IMR-90 (cell line): ENCODE data around the gene PRKCH. TPM values are rescaled to one million over a fixed set of nuclear protein-coding genes. Genes with fewer than 3 reads are reported as not detected.

ENCODE experiments used
- ATAC-seq: fragments of 200-7000 bp; cut with Tn5 transposase; 2 replicates; pipeline ENCODE4 v1.9.1; 2020; ENCODE audit warnings: low read depth, mild to moderate bottlenecking, moderate library complexity
- BruUV-seq: library from RNA; stranded (reverse); fragments of 400-500 nt; replicated peaks from 2 replicates; lab custom pipeline; 2021; lab: Mats Ljungman, UMichigan
- CTCF ChIA-PET: fragments of 300-600 bp; formaldehyde crosslinking; extraction: SDS; loops from one replicate; lab custom pipeline; 2021; ENCODE audit warnings: antibody characterized with exemption; lab: Yijun Ruan, JAX
- POLR2A ChIA-PET: fragments of 300-600 bp; sonication (Branson Sonifier 250); formaldehyde crosslinking; loops from one replicate; lab custom pipeline; 2022; ENCODE audit warnings: antibody characterized with exemption; ENCODE audit not compliant: unreplicated experiment; lab: Charles Lee
- DNase-seq: peaks from one replicate; pipeline ENCODE4 v3.0.0; 2013
- H2AFZ ChIP-seq: replicated peaks from 2 replicates; pipeline ENCODE3; 2013; ENCODE audit warnings: low read length, mild to moderate bottlenecking; ENCODE audit not compliant: poor library complexity
- H2AK5ac ChIP-seq: 2 replicates; pipeline ENCODE4 v1.6.1; 2013; ENCODE audit warnings: low read depth, low read length, inconsistent platforms
- H2AK9ac ChIP-seq: replicated peaks from 2 replicates; pipeline ENCODE3; 2013; ENCODE audit warnings: mild to moderate bottlenecking, low read depth, low read length, moderate library complexity; ENCODE audit not compliant: poor library complexity
- H2BK120ac ChIP-seq: 2 replicates; pipeline ENCODE4 v1.6.1; 2013; ENCODE audit warnings: low read depth, low read length, inconsistent platforms
- H2BK15ac ChIP-seq: 3 replicates; pipeline ENCODE4 v1.6.1; 2013; ENCODE audit warnings: low read depth, low read length, inconsistent platforms
- H2BK20ac ChIP-seq: 2 replicates; pipeline ENCODE4 v1.6.1; 2013; ENCODE audit warnings: low read depth, mild to moderate bottlenecking, inconsistent platforms, low read length, moderate library complexity
- H2BK5ac ChIP-seq: 2 replicates; pipeline ENCODE4 v1.6.1; 2013; ENCODE audit warnings: mild to moderate bottlenecking, low read depth, low read length, inconsistent platforms; ENCODE audit not compliant: poor library complexity, severe bottlenecking
- H3K14ac ChIP-seq: replicated peaks from 2 replicates; pipeline ENCODE4 v1.6.1; 2013; ENCODE audit warnings: low read depth, low read length, inconsistent platforms
- H3K18ac ChIP-seq: 2 replicates; pipeline ENCODE4 v1.6.1; 2013; ENCODE audit warnings: low read depth, low read length, control low read depth
- H3K23ac ChIP-seq: 2 replicates; pipeline ENCODE4 v1.6.1; 2013; ENCODE audit warnings: low read depth, low read length, inconsistent platforms
- H3K27ac ChIP-seq: 2 replicates; pipeline ENCODE4 v1.5.1; 2013; ENCODE audit warnings: mild to moderate bottlenecking, control low read depth, low read length; ENCODE audit not compliant: insufficient read depth
- H3K27me3 ChIP-seq: 2 replicates; pipeline ENCODE4 v1.6.1; 2013; ENCODE audit warnings: low read length; ENCODE audit not compliant: control insufficient read depth, insufficient read depth
- H3K36me3 ChIP-seq: 2 replicates; pipeline ENCODE4 v1.6.1; 2013; ENCODE audit warnings: low read length, mixed read lengths; ENCODE audit not compliant: control insufficient read depth, insufficient read depth
- H3K4ac ChIP-seq: 2 replicates; pipeline ENCODE4 v1.6.1; 2013; ENCODE audit warnings: low read depth, low read length, inconsistent platforms
- H3K4me1 ChIP-seq: 2 replicates; pipeline ENCODE4 v1.6.1; 2013; ENCODE audit warnings: low read length, mixed read lengths; ENCODE audit not compliant: control insufficient read depth, insufficient read depth
- H3K4me2 ChIP-seq: 2 replicates; pipeline ENCODE4 v1.6.1; 2013; ENCODE audit warnings: low read depth, mild to moderate bottlenecking, control low read depth, low read length, moderate library complexity
- H3K4me3 ChIP-seq: 2 replicates; pipeline ENCODE4 v1.5.1; 2013; ENCODE audit warnings: low read depth, mild to moderate bottlenecking, control low read depth, low read length, moderate library complexity; ENCODE audit not compliant: insufficient read depth
- H3K56ac ChIP-seq: 2 replicates; pipeline ENCODE4 v1.6.1; 2013; ENCODE audit warnings: low read length, inconsistent platforms; ENCODE audit not compliant: insufficient read depth; ENCODE audit errors: extremely low read depth
- H3K79me1 ChIP-seq, 2 experiments: 2 replicates each; pipeline ENCODE4 v1.6.1; 2013; ENCODE audit warnings: low read length in 2 of 2, inconsistent platforms in 1 of 2, low read depth in 1 of 2
- H3K9ac ChIP-seq: 2 replicates; pipeline ENCODE4 v1.6.1; 2013; ENCODE audit warnings: low read depth, low read length, control low read depth
- H3K9me1 ChIP-seq: 2 replicates; pipeline ENCODE4 v1.6.1; 2013; ENCODE audit warnings: low read length, inconsistent platforms; ENCODE audit not compliant: insufficient read depth
- H3K9me3 ChIP-seq: 2 replicates; pipeline ENCODE4 v1.6.1; 2013; ENCODE audit warnings: low read length; ENCODE audit not compliant: control insufficient read depth, insufficient read depth
- H4K20me1 ChIP-seq: 2 replicates; pipeline ENCODE4 v1.6.1; 2013; ENCODE audit warnings: low read length, inconsistent platforms; ENCODE audit not compliant: insufficient read depth
- H4K5ac ChIP-seq: 2 replicates; pipeline ENCODE4 v1.6.1; 2013; ENCODE audit warnings: mild to moderate bottlenecking, low read depth, low read length, control low read depth
- H4K8ac ChIP-seq, 2 experiments: 2 replicates each; pipeline ENCODE4 v1.6.1; 2013; ENCODE audit warnings: low read depth in 2 of 2, low read length in 2 of 2, control low read depth in 1 of 2, inconsistent platforms in 1 of 2
- H4K91ac ChIP-seq: 2 replicates; pipeline ENCODE4 v1.6.1; 2013; ENCODE audit warnings: low read depth, low read length, inconsistent platforms; ENCODE audit not compliant: insufficient read depth
- BHLHE40 ChIP-seq: fragments of 150-350 bp; IDR thresholded peaks from 2 replicates; pipeline ENCODE4 v1.6.1; 2016; ENCODE audit warnings: mild to moderate bottlenecking, low read depth, low read length
- CEBPB ChIP-seq: IDR thresholded peaks from 2 replicates; pipeline ENCODE4 v1.6.1; 2012; ENCODE audit warnings: low read depth, low read length, improper control_type of control experiment
- CHD1 ChIP-seq: IDR thresholded peaks from 2 replicates; pipeline ENCODE4 v1.6.1; 2012; ENCODE audit warnings: low read depth, low read length, improper control_type of control experiment
- FOS ChIP-seq: fragments of 150-350 bp; IDR thresholded peaks from 2 replicates; pipeline ENCODE4 v1.6.1; 2016; ENCODE audit warnings: low read depth, low read length
- MAFK ChIP-seq: IDR thresholded peaks from 2 replicates; pipeline ENCODE4 v1.6.1; 2012; ENCODE audit warnings: low read depth, low read length, improper control_type of control experiment
- MAZ ChIP-seq: IDR thresholded peaks from 2 replicates; pipeline ENCODE4 v1.6.1; 2012; ENCODE audit warnings: low read depth, mild to moderate bottlenecking, low read length, improper control_type of control experiment, moderate library complexity, borderline replicate concordance
- MXI1 ChIP-seq: IDR thresholded peaks from 2 replicates; pipeline ENCODE4 v1.6.1; 2012; ENCODE audit warnings: low read depth, mild to moderate bottlenecking, low read length, moderate library complexity, borderline replicate concordance
- NFE2L2 ChIP-seq: fragments of 150-350 bp; IDR thresholded peaks from 2 replicates; pipeline ENCODE4 v1.6.1; 2016; ENCODE audit warnings: low read depth, mild to moderate bottlenecking, low read length
- POLR2A ChIP-seq: IDR thresholded peaks from 2 replicates; pipeline ENCODE4 v1.6.1; 2012; ENCODE audit warnings: mild to moderate bottlenecking, low read depth, low read length
- RAD21 ChIP-seq: IDR thresholded peaks from 2 replicates; pipeline ENCODE4 v1.6.1; 2012; ENCODE audit warnings: low read length, improper control_type of control experiment
- RCOR1 ChIP-seq: IDR thresholded peaks from 2 replicates; pipeline ENCODE4 v1.6.1; 2012; ENCODE audit warnings: mild to moderate bottlenecking, low read length, improper control_type of control experiment; ENCODE audit not compliant: insufficient replicate concordance
- RFX5 ChIP-seq: IDR thresholded peaks from 2 replicates; pipeline ENCODE4 v1.8.0; 2012; ENCODE audit warnings: low read depth, mild to moderate bottlenecking, low read length, moderate library complexity
- SMC3 ChIP-seq: fragments of 150-350 bp; IDR thresholded peaks from 2 replicates; pipeline ENCODE4 v1.6.1; 2016; ENCODE audit warnings: low read depth, mild to moderate bottlenecking, antibody characterized with exemption, low read length, moderate library complexity
- WGBS, 2 experiments: methylation state at CpG; one replicate each; pipeline versions ENCODE4 v1.1.5 to v1.1.7; 2013; ENCODE audit warnings: missing lambda C conversion rate in 2 of 2; ENCODE audit not compliant: insufficient read length in 1 of 2; ENCODE audit errors: extremely low coverage in 2 of 2; 5-methylcytosine and 5-hydroxymethylcytosine counted together
- dilution Hi-C: fragments of 300-500 bp; cut with HindIII; formaldehyde crosslinking; loops from one replicate; pipeline ENCODE4 v1.14.3; 2018; ENCODE audit warnings: low sequenced_read_pairs; ENCODE audit not compliant: unreplicated experiment
- in situ Hi-C: fragments of 300-500 bp; cut with MboI; formaldehyde crosslinking; loops from 3 replicates; pipeline ENCODE4 v1.14.3; 2019; ENCODE audit warnings: low sequenced_read_pairs, inconsistent platforms, mixed read lengths
- intact Hi-C: fragments of 100-400 bp; cut with micrococcal nuclease; formaldehyde crosslinking; loops from 2 replicates; pipeline ENCODE4 v1.10.0; 2022
- polyA plus RNA-seq, 3 experiments: library from polyadenylated mRNA; depleted of rRNA; stranded (reverse); fragments of >200 nt; gene quantifications; 2 replicates each; pipeline ENCODE4 v1.2.3, GENCODE V29; 2012; ENCODE audit warnings: low replicate concordance in 1 of 3
- total RNA-seq: library from RNA; depleted of rRNA; stranded (reverse); fragments of >200 nt; gene quantifications from 2 replicates; pipeline ENCODE4 v1.2.3, GENCODE V29; 2012
- TF ChIP-seq, protein P1 (sequence below): fragments of 150-350 bp; IDR thresholded peaks from 2 replicates; pipeline ENCODE4 v1.6.1; 2017; ENCODE audit warnings: mild to moderate bottlenecking, antibody characterized with exemption, low read length, low read depth
- TF ChIP-seq, protein P2 (sequence below): fragments of 150-350 bp; IDR thresholded peaks from 2 replicates; pipeline ENCODE4 v1.6.1; 2016; ENCODE audit warnings: low read depth, mild to moderate bottlenecking, low read length, moderate library complexity, borderline replicate concordance

Gene PRKCH
- total and polyA plus RNA-seq, 2 of the 4 experiments (the other 2 are of a cell fraction): 1.6 to 2.3 TPM

GRCh38 chr14:61547186-61548069 lies 226.0 kb downstream of the PRKCH start:
- in situ Hi-C loops: no loop called here
- Histone ChIP-seq H3K9ac (peak overlapping the region; percentile 50), H3K4me2 (peak overlapping the region; percentile 37), H3K18ac (peak overlapping the region; percentile 77), H3K27me3 (no peaks in the 10 kb centered on the region), H3K4me1 (peaks cover 45% of the 10 kb centered on the region), H3K36me3 (no peaks in the 10 kb centered on the region), H2BK120ac (peak overlapping the region; percentile 98), H3K4me3 (no peak overlapping the region), H3K27ac (peak overlapping the region; percentile 88), H4K8ac (peak overlapping the region; percentile 71 to 95), H2AK5ac (peak overlapping the region; percentile 97), H2AFZ (peak overlapping the region; percentile 84), H2BK15ac (peak overlapping the region; percentile 89), H3K56ac (peak overlapping the region; percentile 74), H4K5ac (peak overlapping the region; percentile 63), H3K9me1 (peaks cover 17% of the 10 kb centered on the region), H3K9me3 (no peaks in the 10 kb centered on the region), H4K91ac (peak overlapping the region; percentile 96), H2BK20ac (peak overlapping the region; percentile 96), H2AK9ac (peak overlapping the region; percentile 79), H3K4ac (peak overlapping the region; percentile 93), H2BK5ac (peak overlapping the region; percentile 97), H4K20me1 (no peaks in the 10 kb centered on the region), H3K23ac (peak overlapping the region; percentile 69), H3K79me1 (peaks cover 0 to 3% of the 10 kb centered on the region in 2 experiments; a peak in 1 of 4 replicates), H3K14ac (peak overlapping the region; percentile 95)
- ChIA-PET CTCF (interaction anchor here (1.0 to 1.5 kb wide), 3 partner anchors 49 to 72 kb away, joined by 3 to 4 read pairs (median 3); no protein-coding TSS in a partner anchor), POLR2A (interaction anchor here (0.6 to 1.2 kb wide), 4 partner anchors 13 to 423 kb away, joined by 3 to 4 read pairs (median 4); partner anchors contain the start of gene HIF1A)
- ATAC-seq (peak; percentile 83), DNase-seq (peak; percentile 95)
- 20% methylated on average over 1 of the region's 14 CpGs; no CpG with 5 or more reads in 1 of the 2 experiments for WGBS, 2 experiments
- no TSS peak for BruUV-seq
- dilution Hi-C loops: no loop called here
- intact Hi-C loops: no loop called here
- TF ChIP-seq RCOR1: peak; percentile 39
- TF ChIP-seq CHD1: no peak
- no peak for TF ChIP-seq MAZ
- no peak; the same call in 1 of the 2 replicates for TF ChIP-seq SMC3
- peak; percentile 39; the same call in 1 of the 2 replicates for TF ChIP-seq BHLHE40
- TF ChIP-seq FOS: peak; percentile 94
- TF ChIP-seq, protein P1, sequence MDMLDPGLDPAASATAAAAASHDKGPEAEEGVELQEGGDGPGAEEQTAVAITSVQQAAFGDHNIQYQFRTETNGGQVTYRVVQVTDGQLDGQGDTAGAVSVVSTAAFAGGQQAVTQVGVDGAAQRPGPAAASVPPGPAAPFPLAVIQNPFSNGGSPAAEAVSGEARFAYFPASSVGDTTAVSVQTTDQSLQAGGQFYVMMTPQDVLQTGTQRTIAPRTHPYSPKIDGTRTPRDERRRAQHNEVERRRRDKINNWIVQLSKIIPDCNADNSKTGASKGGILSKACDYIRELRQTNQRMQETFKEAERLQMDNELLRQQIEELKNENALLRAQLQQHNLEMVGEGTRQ: no peak; the same call in 1 of the 2 replicates
- TF ChIP-seq CEBPB: peak; percentile 99
- no peak for TF ChIP-seq RAD21
- TF ChIP-seq, protein P2, sequence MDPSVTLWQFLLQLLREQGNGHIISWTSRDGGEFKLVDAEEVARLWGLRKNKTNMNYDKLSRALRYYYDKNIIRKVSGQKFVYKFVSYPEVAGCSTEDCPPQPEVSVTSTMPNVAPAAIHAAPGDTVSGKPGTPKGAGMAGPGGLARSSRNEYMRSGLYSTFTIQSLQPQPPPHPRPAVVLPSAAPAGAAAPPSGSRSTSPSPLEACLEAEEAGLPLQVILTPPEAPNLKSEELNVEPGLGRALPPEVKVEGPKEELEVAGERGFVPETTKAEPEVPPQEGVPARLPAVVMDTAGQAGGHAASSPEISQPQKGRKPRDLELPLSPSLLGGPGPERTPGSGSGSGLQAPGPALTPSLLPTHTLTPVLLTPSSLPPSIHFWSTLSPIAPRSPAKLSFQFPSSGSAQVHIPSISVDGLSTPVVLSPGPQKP: no peak
- peak; percentile 63; the same call in 1 of the 2 replicates for TF ChIP-seq NFE2L2
- no peak for TF ChIP-seq RFX5
- TF ChIP-seq MAFK: peak; percentile 23; the same call in 1 of the 2 replicates
- no peak for TF ChIP-seq MXI1
- TF ChIP-seq POLR2A: peak; percentile 57; the same call in 1 of the 2 replicates
